Activated CD4-positive, alpha-beta memory T cell treated with anti-CD3 and anti-CD28 coated beads, Interleukin-2, amount 10 ng/mL, durations not matched to agents 7 days and 5 days (primary cell): Measurements from ENCODE around the gene DKC1. TPM values are rescaled to one million over a fixed set of nuclear protein-coding genes. Genes with fewer than 3 reads are reported as not detected.

Experiments used
- CTCF ChIA-PET: fragments of 350-600 bp; sonication (Branson Sonifier 250); formaldehyde crosslinking; loops from one replicate; lab custom pipeline; 2021; ENCODE audit warnings: antibody characterized with exemption, inconsistent platforms; lab: Charles Lee
- POLR2A ChIA-PET: fragments of 350-600 bp; sonication (Branson Sonifier 250); formaldehyde crosslinking; loops from one replicate; lab custom pipeline; 2021; ENCODE audit warnings: antibody characterized with exemption; lab: Charles Lee
- DNase-seq: peaks from one replicate; pipeline ENCODE4 v3.0.0-alpha.2; 2020
- H3K27ac Mint-ChIP-seq: one replicate; pipeline ENCODE4 v1.8.0; 2021; ENCODE audit warnings: mild to moderate bottlenecking, mixed read lengths
- H3K27me3 Mint-ChIP-seq: one replicate; pipeline ENCODE4 v1.8.0; 2021; ENCODE audit warnings: mixed read lengths
- H3K36me3 Mint-ChIP-seq: one replicate; pipeline ENCODE4 v1.8.0; 2021; ENCODE audit warnings: low read depth, mixed read lengths
- H3K4me1 Mint-ChIP-seq: one replicate; pipeline ENCODE4 v1.8.0; 2021; ENCODE audit warnings: mixed read lengths
- H3K4me3 Mint-ChIP-seq: one replicate; pipeline ENCODE4 v1.8.0; 2021; ENCODE audit warnings: mild to moderate bottlenecking, mixed read lengths
- H3K9me3 Mint-ChIP-seq: one replicate; pipeline ENCODE4 v1.8.0; 2021; ENCODE audit warnings: mixed read lengths
- total RNA-seq, 2 experiments: library from RNA; stranded (reverse); gene quantifications; one replicate each; pipeline ENCODE4 v1.2.3, GENCODE V29; 2021

Gene DKC1
- 10 to 100 TPM; 46.8 to 50.4 TPM for total RNA-seq

- ChIA-PET POLR2A (interaction anchor here (0.7 to 3.0 kb wide), 13 partner anchors 10 to 364 kb away, joined by 3 to 39 read pairs (median 4); partner anchors contain the start of genes FUNDC2, GAB3 and SMIM9), CTCF (interaction anchor here (0.6 to 2.3 kb wide), 6 partner anchors 11 to 79 kb away, joined by 3 to 10 read pairs (median 4); partner anchors contain the start of gene GAB3)
- Mint-ChIP-seq H3K27me3 (no peaks in the 10 kb centered on the region), H3K36me3 (peaks cover 28% of the 10 kb centered on the region), H3K9me3 (no peaks in the 10 kb centered on the region), H3K27ac (peak within 1 kb of the TSS; percentile 86), H3K4me1 (peaks cover 44% of the 10 kb centered on the region), H3K4me3 (peak within 1 kb of the TSS; percentile 86)
- DNase-seq: peak; percentile 95
These were observed at the start of gene DKC1 for GRCh38 chrX:154762537-154763296. TSS of gene DKC1 (plus strand) at chrX:154762864. CDS start at chrX:154762966, 102 bp downstream.

DNA sequence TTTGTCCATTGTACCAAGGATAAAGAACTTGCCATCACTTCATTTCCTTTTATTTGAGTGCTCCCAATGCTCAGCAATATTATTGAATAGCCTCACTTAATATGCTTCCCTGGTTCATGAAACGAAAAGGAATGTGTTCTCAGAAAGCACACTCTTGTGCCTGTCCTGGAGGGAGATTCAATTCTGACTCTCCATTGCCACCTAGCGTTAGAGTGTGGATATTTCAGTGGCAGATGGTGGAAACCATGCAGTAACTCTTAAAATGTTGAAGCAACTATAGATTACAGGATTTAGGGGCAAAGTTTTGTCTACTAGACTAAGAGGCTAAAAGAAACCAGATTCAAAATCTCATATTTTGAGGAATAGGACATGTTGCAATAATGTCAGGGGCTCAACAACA lies 47.7 kb upstream of the DKC1 start:
- Mint-ChIP-seq H3K4me1 (peaks cover 81% of the 10 kb centered on the region), H3K27me3 (no peaks in the 10 kb centered on the region), H3K4me3 (no peak overlapping the region), H3K36me3 (peaks cover 28% of the 10 kb centered on the region), H3K27ac (peak overlapping the region; percentile 27), H3K9me3 (no peaks in the 10 kb centered on the region)
- DNase-seq: peak; percentile 49
- ChIA-PET POLR2A (no interaction called here), CTCF (no interaction called here)

DNA sequence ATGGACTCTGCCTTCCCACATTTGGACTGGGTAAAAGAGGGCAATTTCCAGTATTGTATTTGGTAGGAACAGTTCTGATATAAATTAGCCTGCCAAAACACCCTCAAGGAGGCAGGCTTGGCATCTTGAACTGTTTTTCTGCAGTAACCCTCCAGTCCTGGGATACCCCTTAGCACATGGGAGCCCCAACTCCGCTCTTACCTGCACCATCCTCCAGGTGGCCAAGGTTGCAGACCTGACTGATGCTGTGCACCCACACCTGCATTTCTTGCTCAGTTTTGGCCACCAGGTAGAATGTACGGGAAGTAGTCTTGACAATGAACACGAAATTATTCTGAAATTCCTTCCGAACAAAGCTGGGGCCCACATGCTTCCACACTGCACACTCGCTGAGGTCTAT lies 46.8 kb upstream of the DKC1 start:
- Mint-ChIP-seq H3K4me3 (no peak overlapping the region), H3K9me3 (no peaks in the 10 kb centered on the region), H3K27ac (no peak overlapping the region), H3K27me3 (no peaks in the 10 kb centered on the region), H3K36me3 (peaks cover 26% of the 10 kb centered on the region), H3K4me1 (peaks cover 84% of the 10 kb centered on the region)
- ChIA-PET POLR2A (interaction anchor here (4.8 kb wide), 1 partner anchor 34 kb away, joined by 32 read pairs; the partner anchor contains the start of gene GAB3), CTCF (interaction anchor here (0.7 to 5.0 kb wide), 2 partner anchors 22 to 34 kb away, joined by 3 to 71 read pairs; partner anchors contain the start of gene GAB3)
- no peak for DNase-seq

DNA sequence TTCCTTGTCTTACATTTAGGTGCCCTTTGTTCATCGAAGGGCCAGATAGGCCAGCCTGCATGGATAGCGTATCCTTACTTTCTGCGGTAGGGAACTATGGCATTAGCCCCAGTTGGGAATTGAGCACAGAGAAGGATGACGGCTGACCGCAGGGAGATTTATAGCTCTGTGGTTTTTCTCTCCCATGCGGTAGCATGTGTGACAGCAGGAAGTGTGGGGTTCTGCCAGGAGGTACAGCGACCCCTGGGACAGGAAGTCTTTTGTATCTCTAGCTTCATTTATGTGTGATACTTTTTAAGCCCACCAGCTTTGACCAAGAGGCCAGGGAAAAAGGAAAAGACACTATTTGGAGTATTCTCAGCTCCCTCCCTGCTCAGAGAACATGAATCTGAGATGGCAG lies 44.8 kb upstream of the DKC1 start:
- peaks cover 78% of the 10 kb centered on the region for H3K4me1 Mint-ChIP-seq
- CTCF ChIA-PET: interaction anchor here (1.0 to 5.0 kb wide), 5 partner anchors 8 to 119 kb away, joined by 3 to 71 read pairs (median 7); partner anchors contain the start of gene GAB3
- H3K27me3 Mint-ChIP-seq: no peaks in the 10 kb centered on the region
- peaks cover 7% of the 10 kb centered on the region for H3K9me3 Mint-ChIP-seq
- peak overlapping the region; percentile 21 for H3K4me3 Mint-ChIP-seq
- H3K36me3 Mint-ChIP-seq: peaks cover 18% of the 10 kb centered on the region
- POLR2A ChIA-PET: interaction anchor here (1.3 to 4.8 kb wide), 4 partner anchors 11 to 45 kb away, joined by 5 to 32 read pairs (median 10); partner anchors contain the start of genes DKC1 and GAB3
- peak overlapping the region; percentile 85 for H3K27ac Mint-ChIP-seq
- peak; percentile 27 for DNase-seq

DNA sequence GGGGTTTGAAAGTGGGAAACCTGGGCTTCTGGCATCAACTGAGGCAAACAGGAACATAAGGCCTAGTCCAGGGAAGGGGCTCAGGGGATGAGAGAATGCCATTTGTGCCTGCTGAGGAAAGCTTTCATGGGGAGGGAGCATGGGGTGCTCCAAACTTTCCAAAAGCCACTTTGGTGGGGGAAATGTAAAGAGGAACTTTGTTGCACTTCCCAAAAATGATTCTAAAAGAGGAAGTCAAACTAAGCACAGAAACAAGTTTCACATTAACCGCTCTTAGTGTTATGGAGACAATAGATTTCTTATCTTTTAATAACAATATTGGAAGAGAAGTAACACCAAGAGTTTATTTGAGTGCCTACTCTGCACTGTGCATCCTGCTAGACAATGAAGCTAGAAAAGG lies 44.0 kb upstream of the DKC1 start:
- Mint-ChIP-seq H3K36me3 (peaks cover 23% of the 10 kb centered on the region), H3K4me1 (peaks cover 78% of the 10 kb centered on the region), H3K27ac (peak overlapping the region; percentile 85), H3K4me3 (no peak overlapping the region), H3K9me3 (peaks cover 7% of the 10 kb centered on the region), H3K27me3 (no peaks in the 10 kb centered on the region)
- POLR2A ChIA-PET: interaction anchor here (1.3 to 4.8 kb wide), 5 partner anchors 10 to 44 kb away, joined by 5 to 32 read pairs (median 12); partner anchors contain the start of genes DKC1 and GAB3
- CTCF ChIA-PET: interaction anchor here (1.1 to 5.0 kb wide), 6 partner anchors 7 to 63 kb away, joined by 3 to 71 read pairs (median 6); partner anchors contain the start of genes DKC1 and GAB3
- DNase-seq: no peak

- peaks cover 7% of the 10 kb centered on the region for H3K9me3 Mint-ChIP-seq
- DNase-seq: peak; percentile 61
- H3K27me3 Mint-ChIP-seq: no peaks in the 10 kb centered on the region
These were observed 43.5 kb upstream of the DKC1 start for GRCh38 chrX:154719132-154719675.

GRCh38 chrX:154720067-154720466 lies 42.6 kb upstream of the DKC1 start:
- Mint-ChIP-seq H3K4me1 (peaks cover 80% of the 10 kb centered on the region), H3K36me3 (peaks cover 22% of the 10 kb centered on the region), H3K27ac (peak overlapping the region; percentile 35), H3K4me3 (no peak overlapping the region), H3K27me3 (no peaks in the 10 kb centered on the region), H3K9me3 (peaks cover 7% of the 10 kb centered on the region)
- no peak for DNase-seq
- POLR2A ChIA-PET: interaction anchor here (1.4 to 4.8 kb wide), 5 partner anchors 9 to 42 kb away, joined by 4 to 32 read pairs (median 12); partner anchors contain the start of genes DKC1 and GAB3
- CTCF ChIA-PET: interaction anchor here (1.0 to 5.0 kb wide), 5 partner anchors 10 to 42 kb away, joined by 3 to 71 read pairs (median 5); partner anchors contain the start of genes DKC1 and GAB3

More at GRCh38 chrX:154719132-154719675, 43.5 kb upstream of the DKC1 start:
- peaks cover 24% of the 10 kb centered on the region for H3K36me3 Mint-ChIP-seq
- ChIA-PET CTCF (interaction anchor here (0.9 to 5.0 kb wide), 6 partner anchors 11 to 43 kb away, joined by 3 to 71 read pairs (median 4); partner anchors contain the start of genes DKC1 and GAB3), POLR2A (interaction anchor here (1.4 to 4.8 kb wide), 6 partner anchors 9 to 43 kb away, joined by 4 to 32 read pairs (median 10); partner anchors contain the start of genes DKC1 and GAB3)
- H3K27ac Mint-ChIP-seq: peak overlapping the region; percentile 85
- H3K4me1 Mint-ChIP-seq: peaks cover 80% of the 10 kb centered on the region
- no peak overlapping the region for H3K4me3 Mint-ChIP-seq

- Mint-ChIP-seq H3K9me3 (peaks cover 7% of the 10 kb centered on the region), H3K27me3 (no peaks in the 10 kb centered on the region), H3K4me3 (no peak overlapping the region), H3K4me1 (peaks cover 87% of the 10 kb centered on the region), H3K27ac (no peak overlapping the region), H3K36me3 (peaks cover 24% of the 10 kb centered on the region)
- ChIA-PET POLR2A (no interaction called here), CTCF (no interaction called here)
- DNase-seq: no peak
These were observed 41.5 kb upstream of the DKC1 start for GRCh38 chrX:154721155-154721554.

DNA sequence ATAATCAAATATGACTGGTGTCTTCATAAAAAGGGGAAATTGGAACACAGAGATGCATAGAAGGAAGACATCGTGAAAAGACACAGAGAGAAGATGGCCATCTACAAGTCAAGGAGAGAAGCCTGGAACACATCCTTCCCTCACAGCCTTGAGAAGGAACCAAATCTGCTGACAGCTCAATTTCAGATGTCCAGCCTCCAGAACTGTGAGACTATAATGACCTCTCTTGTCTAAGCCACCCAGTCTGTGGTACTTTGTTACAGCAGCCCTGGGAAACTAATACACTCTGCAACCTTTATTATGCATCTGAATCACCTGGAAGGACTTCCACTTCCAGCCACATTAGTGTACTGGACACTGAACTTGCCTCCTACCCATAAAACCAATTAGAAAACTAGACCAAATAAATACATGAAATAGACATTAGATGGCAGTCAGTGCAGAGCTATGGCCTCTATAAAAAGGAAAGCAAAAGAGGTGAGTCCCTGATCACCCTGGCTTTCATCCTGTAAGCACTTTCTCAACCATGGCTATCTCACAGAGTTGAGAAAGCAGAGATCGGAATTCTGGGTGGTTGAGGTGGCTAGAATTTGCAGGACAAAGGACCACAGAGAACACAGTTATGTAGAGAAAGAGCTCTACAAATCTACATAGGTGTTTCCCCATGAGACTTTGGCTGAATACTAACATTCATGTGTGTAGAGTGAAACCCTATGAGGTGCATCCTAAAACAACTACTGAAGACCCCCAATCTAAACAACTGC lies 37.5 kb upstream of the DKC1 start:
- Mint-ChIP-seq H3K4me1 (peaks cover 88% of the 10 kb centered on the region), H3K4me3 (no peak overlapping the region), H3K27ac (peak overlapping the region; percentile 81), H3K27me3 (no peaks in the 10 kb centered on the region), H3K36me3 (peaks cover 37% of the 10 kb centered on the region), H3K9me3 (peaks cover 7% of the 10 kb centered on the region)
- CTCF ChIA-PET: interaction anchor here (0.6 to 3.5 kb wide), 6 partner anchors 8 to 39 kb away, joined by 3 to 44 read pairs (median 4); partner anchors contain the start of gene GAB3
- DNase-seq: no peak
- POLR2A ChIA-PET: interaction anchor here (1.0 to 2.7 kb wide), 5 partner anchors 13 to 327 kb away, joined by 3 to 14 read pairs (median 4); partner anchors contain the start of gene RPL10

- Mint-ChIP-seq H3K9me3 (no peaks in the 10 kb centered on the region), H3K27ac (no peak overlapping the region), H3K36me3 (peaks cover 38% of the 10 kb centered on the region), H3K4me3 (no peak overlapping the region), H3K27me3 (no peaks in the 10 kb centered on the region), H3K4me1 (peaks cover 94% of the 10 kb centered on the region)
- ChIA-PET POLR2A (interaction anchor here (3.8 kb wide), 1 partner anchor 9 kb away, joined by 12 read pairs; no protein-coding TSS in a partner anchor), CTCF (interaction anchor here (1.5 kb wide), 1 partner anchor 11 kb away, joined by 4 read pairs; no protein-coding TSS in a partner anchor)
- DNase-seq: no peak
These were observed 35.2 kb upstream of the DKC1 start for GRCh38 chrX:154727418-154727817.

GRCh38 chrX:154727871-154728270 lies 34.8 kb upstream of the DKC1 start:
- ChIA-PET POLR2A (interaction anchor here (1.4 to 3.8 kb wide), 2 partner anchors 9 to 21 kb away, joined by 5 to 12 read pairs; no protein-coding TSS in a partner anchor), CTCF (interaction anchor here (1.5 kb wide), 1 partner anchor 10 kb away, joined by 4 read pairs; no protein-coding TSS in a partner anchor)
- DNase-seq: no peak
- Mint-ChIP-seq H3K4me1 (peaks cover 96% of the 10 kb centered on the region), H3K4me3 (no peak overlapping the region), H3K9me3 (no peaks in the 10 kb centered on the region), H3K36me3 (peaks cover 37% of the 10 kb centered on the region), H3K27me3 (no peaks in the 10 kb centered on the region), H3K27ac (no peak overlapping the region)
